HTERT RPE-1 (cell line): Measurements from ENCODE around the gene SPECC1.
"Not testable (repeated sequence)": the region's sequence is repeated elsewhere in the genome, so short reads cannot be mapped to it uniquely, and the experiment has no call there.

ENCODE experiments used
- in situ Hi-C: fragments of 300-500 bp; cut with MboI; formaldehyde crosslinking; loops from 4 replicates; pipeline ENCODE4 v1.14.3; 2020; ENCODE audit warnings: low sequenced_read_pairs

SPECC1 gene

GRCh38 chr17:20067711-20068110 is 58.6 kb downstream of the SPECC1 start:
- in situ Hi-C loops = no loop called here

GRCh38 chr17:20068445-20068844 is 59.3 kb downstream of the SPECC1 start:
- in situ Hi-C loops = no loop called here

GRCh38 chr17:20071824-20072691 is 62.9 kb downstream of the SPECC1 start:
- in situ Hi-C loops = no loop called here

- in situ Hi-C loops = no loop called here
Measured at GRCh38 chr17:20072692-20072992, 63.5 kb downstream of the SPECC1 start.

- in situ Hi-C loops = no loop called here
Measured at GRCh38 chr17:20073055-20073979, 64.2 kb downstream of the SPECC1 start.

GRCh38 chr17:20074001-20074400 is 64.8 kb downstream of the SPECC1 start:
- in situ Hi-C loops = no loop called here

- in situ Hi-C loops = no loop called here
Measured at GRCh38 chr17:20074489-20074888, 65.3 kb downstream of the SPECC1 start.

GRCh38 chr17:20076137-20076536 is 67.0 kb downstream of the SPECC1 start:
- in situ Hi-C loops = not testable (repeated sequence)

GRCh38 chr17:20077978-20078685 is 69.0 kb downstream of the SPECC1 start:
- in situ Hi-C loops = no loop called here

- in situ Hi-C loops = no loop called here
Measured at GRCh38 chr17:20080513-20080912, 71.4 kb downstream of the SPECC1 start.

GRCh38 chr17:20083156-20083859 is 74.1 kb downstream of the SPECC1 start:
- in situ Hi-C loops = no loop called here

GRCh38 chr17:20084621-20085282 is 75.6 kb downstream of the SPECC1 start:
- in situ Hi-C loops = no loop called here

GRCh38 chr17:20085283-20085845 is 76.2 kb downstream of the SPECC1 start:
- in situ Hi-C loops = no loop called here

GRCh38 chr17:20086416-20087076 is 77.4 kb downstream of the SPECC1 start:
- in situ Hi-C loops = no loop called here

GRCh38 chr17:20087538-20088250 is 78.5 kb downstream of the SPECC1 start:
- in situ Hi-C loops = no loop called here

GRCh38 chr17:20089756-20090547 is 80.8 kb downstream of the SPECC1 start:
- in situ Hi-C loops = no loop called here

GRCh38 chr17:20091174-20092029 is 82.2 kb downstream of the SPECC1 start:
- in situ Hi-C loops = no loop called here
